Psoas muscle (tissue), 8 donors: ENCODE measurements around the gene CARMIL3. TPM values are rescaled to one million over a fixed set of nuclear protein-coding genes. Genes with fewer than 3 reads are reported as not detected.

Experiments
- ATAC-seq, 4 donors: fragments of 200-7000 bp; cut with Tn5 transposase; one replicate each; pipeline ENCODE4 v1.9.1; 2020; ENCODE audit warnings: moderate library complexity in 3 of 4, mild to moderate bottlenecking in 2 of 4
- DNase-seq, 2 donors: peaks; one replicate each; pipeline ENCODE4 v3.0.0-alpha.2; 2020
- H3K27ac ChIP-seq: fragments of 200-600 bp; one replicate; pipeline ENCODE4 v1.8.0; 2022
- H3K27me3 ChIP-seq, 3 donors: fragments of 200-600 bp in 1 of 3; one replicate each; pipeline versions ENCODE4 v1.6.1 to v1.8.0; 2013 to 2022; ENCODE audit warnings: low read length in 2 of 3, mild to moderate bottlenecking in 2 of 3, moderate library complexity in 1 of 3; ENCODE audit not compliant: insufficient read depth in 3 of 3
- H3K36me3 ChIP-seq, 2 donors: fragments of 200-600 bp in 1 of 2; one replicate each; pipeline versions ENCODE4 v1.6.1 to v1.8.0; 2013 to 2022; ENCODE audit warnings: low read depth in 1 of 2, mild to moderate bottlenecking in 1 of 2, moderate library complexity in 1 of 2; ENCODE audit not compliant: insufficient read depth in 1 of 2
- H3K4me1 ChIP-seq: fragments of 200-600 bp; one replicate; pipeline ENCODE4 v1.8.0; 2022
- H3K4me3 ChIP-seq: fragments of 200-600 bp; one replicate; pipeline ENCODE4 v1.8.0; 2022; ENCODE audit warnings: mild to moderate bottlenecking
- H3K9me3 ChIP-seq: fragments of 200-600 bp; one replicate; pipeline ENCODE4 v1.8.0; 2022
- WGBS, 3 donors: extraction: QIAGEN DNeasy Blood & Tissue Kit; methylation state at CpG; one replicate each; pipeline versions ENCODE4 v1.1.6 to v1.1.7; 2013; 5-methylcytosine and 5-hydroxymethylcytosine counted together
- intact Hi-C, 2 donors: fragments of 100-400 bp; cut with DNase I; formaldehyde crosslinking; loops; one replicate each; pipeline versions ENCODE4 v1.11.0 to v1.14.2; 2022
- polyA plus RNA-seq, 3 donors: library from polyadenylated mRNA; stranded (reverse); fragments of 200-250 nt; gene quantifications; one replicate each; pipeline ENCODE4 v1.2.3, GENCODE V29; 2013
- total RNA-seq, 4 donors: library from RNA; stranded (reverse); fragmentation: NEBNext Ultra II Directional in 2 of 4; extraction: Animal tissue kit (Norgen Biotek cat#: 25700) in 2 of 4; gene quantifications; one replicate each; pipeline versions ENCODE4 v1.2.1 to v1.2.4, GENCODE V29; 2021 to 2023
- TF ChIP-seq, protein P1 (sequence below): fragments of 200-600 bp; IDR thresholded peaks from one replicate; pipeline ENCODE4 v1.8.0; 2022; ENCODE audit warnings: antibody characterized with exemption
- donor health status: healthy with polysubstance abuse.
- donor health status: DM: no; HTN: no; CAD: no; lungs with moderate emphysema.
- donor health status: Bipolar disorder and iron deficiency.
- donor health status: healthy.
- donor health status: DM: yes; HTN: yes; CAD: no.
- donor health status: DM: no; HTN: no; CAD: no.
- donor health status: DM: no; HTN: no; CAD: no.
- donor health status: DM: yes; HTN: yes; CAD: no.

Gene CARMIL3
- total and polyA plus RNA-seq, 7 donors = 0.04 to 0.19 (median 0.08) TPM; not detected in 2

DNA sequence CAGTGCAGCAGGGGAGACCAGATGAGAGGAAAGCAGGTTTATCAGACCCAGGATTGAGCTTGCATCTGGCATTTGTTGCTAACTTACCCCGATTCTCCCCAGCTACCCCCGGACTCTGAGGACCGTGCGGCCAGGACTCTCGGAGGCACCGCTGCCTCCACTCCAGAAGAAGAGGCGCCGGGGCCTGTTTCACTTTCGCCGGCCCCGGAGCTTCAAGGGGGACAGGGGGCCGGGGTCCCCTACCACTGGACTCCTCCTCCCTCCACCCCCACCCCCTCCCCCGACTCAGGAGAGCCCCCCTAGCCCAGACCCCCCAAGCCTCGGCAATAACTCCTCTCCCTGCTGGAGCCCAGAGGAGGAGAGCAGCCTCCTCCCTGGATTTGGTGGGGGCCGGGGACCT, 13.0 kb downstream of the CARMIL3 start:
- H3K4me1 ChIP-seq = no peaks in the 10 kb centered on the region
- TF ChIP-seq, protein P1, sequence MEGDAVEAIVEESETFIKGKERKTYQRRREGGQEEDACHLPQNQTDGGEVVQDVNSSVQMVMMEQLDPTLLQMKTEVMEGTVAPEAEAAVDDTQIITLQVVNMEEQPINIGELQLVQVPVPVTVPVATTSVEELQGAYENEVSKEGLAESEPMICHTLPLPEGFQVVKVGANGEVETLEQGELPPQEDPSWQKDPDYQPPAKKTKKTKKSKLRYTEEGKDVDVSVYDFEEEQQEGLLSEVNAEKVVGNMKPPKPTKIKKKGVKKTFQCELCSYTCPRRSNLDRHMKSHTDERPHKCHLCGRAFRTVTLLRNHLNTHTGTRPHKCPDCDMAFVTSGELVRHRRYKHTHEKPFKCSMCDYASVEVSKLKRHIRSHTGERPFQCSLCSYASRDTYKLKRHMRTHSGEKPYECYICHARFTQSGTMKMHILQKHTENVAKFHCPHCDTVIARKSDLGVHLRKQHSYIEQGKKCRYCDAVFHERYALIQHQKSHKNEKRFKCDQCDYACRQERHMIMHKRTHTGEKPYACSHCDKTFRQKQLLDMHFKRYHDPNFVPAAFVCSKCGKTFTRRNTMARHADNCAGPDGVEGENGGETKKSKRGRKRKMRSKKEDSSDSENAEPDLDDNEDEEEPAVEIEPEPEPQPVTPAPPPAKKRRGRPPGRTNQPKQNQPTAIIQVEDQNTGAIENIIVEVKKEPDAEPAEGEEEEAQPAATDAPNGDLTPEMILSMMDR = no peak
- 77 to 92% (median 85%) methylated on average over 9 to 15 of the region's 15 CpGs for WGBS, 3 donors
- H3K36me3 ChIP-seq = no peaks in the 10 kb centered on the region
- intact Hi-C loops = no loop called here
- no peaks in the 10 kb centered on the region for H3K9me3 ChIP-seq
- no peak for DNase-seq
- H3K27ac ChIP-seq = no peak overlapping the region
- no peak overlapping the region for H3K4me3 ChIP-seq
- H3K27me3 ChIP-seq = no peaks in the 10 kb centered on the region
- ATAC-seq = no peak

DNA sequence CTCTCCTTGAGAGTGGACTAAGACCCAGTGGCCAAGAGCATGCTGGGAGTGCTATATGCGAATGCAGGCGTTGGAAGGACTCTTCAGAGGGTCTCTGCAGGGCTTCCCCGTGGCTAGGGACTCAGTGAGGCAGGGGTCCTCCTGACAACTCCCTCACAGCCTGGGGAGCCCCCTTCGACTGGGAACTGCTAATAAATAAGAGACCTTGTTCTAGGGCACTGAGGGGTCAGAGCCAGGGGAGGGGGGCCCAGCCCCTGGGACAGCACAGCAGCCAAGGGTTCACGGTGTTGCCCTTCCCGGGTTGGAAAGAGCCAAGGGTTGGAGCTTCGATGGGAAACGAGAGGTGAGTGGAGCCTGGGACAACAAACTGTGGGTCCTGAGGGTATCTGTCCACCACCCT, 13.6 kb downstream of the CARMIL3 start:
- WGBS, 3 donors = 68 to 71% (median 70%) methylated on average over 8 of the region's 8 CpGs
- ATAC-seq (no peak), DNase-seq (no peak)
- intact Hi-C loops = no loop called here
- H3K9me3 ChIP-seq = no peaks in the 10 kb centered on the region
- H3K4me3 ChIP-seq = no peak overlapping the region
- no peak overlapping the region for H3K27ac ChIP-seq
- no peaks in the 10 kb centered on the region for H3K36me3 ChIP-seq
- TF ChIP-seq, protein P1 = no peak
- no peaks in the 10 kb centered on the region for H3K4me1 ChIP-seq
- no peaks in the 10 kb centered on the region for H3K27me3 ChIP-seq

DNA sequence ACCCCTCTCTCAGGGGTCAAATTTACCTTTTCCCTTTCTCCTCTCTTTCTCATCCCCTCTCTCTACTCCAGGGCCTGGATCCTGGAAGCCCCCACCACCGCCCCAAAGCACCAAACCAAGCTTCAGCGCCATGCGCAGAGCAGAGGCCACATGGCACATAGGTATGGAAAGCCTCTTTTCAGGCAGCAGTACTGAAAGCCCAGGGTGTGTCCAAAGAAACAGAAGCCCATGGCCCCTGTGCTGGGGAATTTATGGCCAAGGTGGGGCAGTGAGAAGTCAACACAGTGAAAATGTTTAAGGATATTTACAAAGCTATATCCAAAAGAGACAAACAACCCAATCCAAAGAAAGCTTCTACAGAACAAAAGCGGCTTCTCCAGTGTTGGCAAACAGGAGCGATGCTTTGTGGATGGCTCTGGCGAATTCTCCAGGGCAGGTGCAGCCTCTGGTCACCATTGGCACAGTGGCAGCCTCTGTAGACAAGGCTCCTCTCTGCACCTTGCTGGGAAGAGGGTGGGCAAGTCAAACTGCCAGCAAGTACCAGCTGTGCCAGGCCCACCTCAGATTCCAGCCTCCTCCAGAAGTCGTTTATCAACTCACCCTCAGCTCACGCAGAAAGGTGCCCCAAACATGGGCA, 14.8 kb downstream of the CARMIL3 start:
- intact Hi-C loops = no loop called here
- TF ChIP-seq, protein P1 = no peak
- no peak overlapping the region for H3K4me3 ChIP-seq
- ATAC-seq (no peak), DNase-seq (no peak)
- H3K36me3 ChIP-seq = no peaks in the 10 kb centered on the region
- no peaks in the 10 kb centered on the region for H3K9me3 ChIP-seq
- H3K27me3 ChIP-seq = no peaks in the 10 kb centered on the region
- 86 to 90% (median 90%) methylated on average over 8 of the region's 8 CpGs for WGBS, 3 donors
- no peaks in the 10 kb centered on the region for H3K4me1 ChIP-seq
- no peak overlapping the region for H3K27ac ChIP-seq

DNA sequence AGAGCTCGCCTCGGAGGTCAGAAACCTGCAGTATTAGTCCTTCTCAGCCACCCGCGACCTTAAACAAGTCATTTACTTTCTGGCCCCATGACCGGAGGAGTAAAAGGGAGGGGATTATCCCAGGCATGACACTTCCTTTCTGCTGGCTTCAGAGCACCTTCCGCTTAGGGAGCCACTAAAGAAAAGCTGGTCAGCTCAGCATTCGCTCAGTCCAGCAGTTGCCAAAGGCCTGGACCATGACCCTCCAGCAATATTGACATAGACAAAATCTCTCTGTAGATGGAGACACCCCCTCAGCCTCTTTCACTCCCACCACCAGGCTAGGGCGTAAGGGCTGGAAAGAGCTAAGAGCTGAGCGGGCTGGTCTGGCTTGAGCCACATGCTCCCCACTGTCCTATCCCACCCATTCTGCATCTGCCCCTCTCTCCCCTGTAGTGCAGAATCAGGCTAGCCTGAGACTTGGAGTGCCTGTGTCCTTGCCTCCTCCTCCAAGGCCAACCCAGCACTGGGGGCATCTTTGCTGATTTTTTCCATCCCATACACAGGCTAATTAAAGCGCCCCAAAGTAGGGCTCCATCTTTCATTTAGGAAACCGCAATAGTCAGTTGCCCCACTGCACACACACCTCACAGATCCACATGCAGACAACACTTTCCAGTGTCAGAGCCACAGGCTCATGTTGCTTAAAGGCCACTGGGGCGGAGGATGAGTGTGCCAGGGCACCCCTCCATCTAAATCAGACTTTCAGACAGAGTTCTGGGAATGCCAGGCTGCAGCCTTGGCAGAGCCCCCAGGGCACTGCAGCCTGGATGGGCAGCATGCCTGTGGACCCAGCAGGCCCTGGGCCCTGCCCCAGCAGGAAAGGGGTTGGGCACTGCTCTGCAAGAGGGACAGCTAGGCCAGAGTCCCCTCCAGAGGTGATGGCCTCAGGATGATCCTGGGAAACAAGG, 15.6 kb downstream of the CARMIL3 start:
- TF ChIP-seq, protein P1 = no peak

More for the DNA sequence above, 15.6 kb downstream of the CARMIL3 start:
- Histone ChIP-seq H3K9me3 (no peaks in the 10 kb centered on the region), H3K4me1 (no peaks in the 10 kb centered on the region), H3K27ac (no peak overlapping the region), H3K27me3 (peaks cover 0 to 4% (median 0%) of the 10 kb centered on the region in 3 donors), H3K36me3 (no peaks in the 10 kb centered on the region), H3K4me3 (no peak overlapping the region)
- no peak for DNase-seq
- no peak for ATAC-seq
- intact Hi-C loops = no loop called here
- WGBS, 3 donors = 86 to 90% (median 87%) methylated on average over 12 of the region's 12 CpGs
